ENCODE results near the gene SKIC2. TPM values are rescaled to one million over a fixed set of nuclear protein-coding genes. Genes with fewer than 3 reads are reported as not detected.
A peak's percentile ranks its signal among the peaks of the same experiment; 100 is the strongest.
"Not testable (repeated sequence)": the region's sequence is repeated elsewhere in the genome, so short reads cannot be mapped to it uniquely, and the experiment has no call there.

The SKIC2 gene
- total and polyA plus RNA-seq, 4 donors, result 28.1 to 78.0 (median 61.6) TPM

DNA sequence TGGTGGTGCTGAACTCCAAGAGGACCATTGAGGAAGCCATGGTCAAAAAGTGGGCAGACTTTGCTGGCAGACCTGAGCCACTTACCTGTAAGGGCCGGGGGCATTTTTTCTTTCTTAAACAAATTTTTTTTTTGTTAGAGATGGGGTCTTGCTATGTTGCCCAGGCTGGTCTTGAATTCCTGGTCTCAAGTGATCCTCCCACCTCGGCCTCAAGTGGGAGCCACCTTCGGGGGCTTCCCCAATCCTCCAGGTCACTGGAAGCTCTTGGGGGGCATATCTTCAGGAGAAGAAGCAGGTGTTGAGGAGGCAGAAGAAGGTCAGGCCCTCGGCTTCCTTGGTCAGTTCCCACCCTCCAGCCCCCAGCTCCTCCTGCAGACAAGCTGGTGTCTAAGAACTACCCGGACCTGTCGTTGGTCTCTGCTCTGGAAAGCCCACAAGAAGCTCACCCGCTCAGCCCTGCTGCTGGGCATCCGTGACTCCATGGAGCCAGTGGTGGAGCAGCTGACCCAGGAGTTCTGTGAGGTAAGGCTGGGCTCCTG lies 47.1 kb downstream of the SKIC2 start:
- 77 to 78% methylated on average over 8 of the region's 8 CpGs for WGBS, 2 donors
- not testable (repeated sequence) for H3K4me1 ChIP-seq (ENCODE audit: control insufficient read depth in 5 of 5, insufficient read depth in 5 of 5, low read length in 5 of 5); DNase-seq; ATAC-seq (ENCODE audit: insufficient read depth, low FRiP score); H3K9ac ChIP-seq (ENCODE audit: insufficient read depth in 1 of 2, low read length in 2 of 2); H3K9me3 ChIP-seq (ENCODE audit: control insufficient read depth in 4 of 4, insufficient read depth in 3 of 4, low read length in 3 of 4); H3K36me3 ChIP-seq (ENCODE audit: control insufficient read depth in 4 of 4, insufficient read depth in 4 of 4, low read length in 4 of 4); H3K27me3 ChIP-seq (ENCODE audit: control insufficient read depth in 3 of 3, insufficient read depth in 3 of 3, low read length in 2 of 3); H3K27ac ChIP-seq (ENCODE audit: low read depth in 1 of 2, low read length in 1 of 2); H3K4me3 ChIP-seq

DNA sequence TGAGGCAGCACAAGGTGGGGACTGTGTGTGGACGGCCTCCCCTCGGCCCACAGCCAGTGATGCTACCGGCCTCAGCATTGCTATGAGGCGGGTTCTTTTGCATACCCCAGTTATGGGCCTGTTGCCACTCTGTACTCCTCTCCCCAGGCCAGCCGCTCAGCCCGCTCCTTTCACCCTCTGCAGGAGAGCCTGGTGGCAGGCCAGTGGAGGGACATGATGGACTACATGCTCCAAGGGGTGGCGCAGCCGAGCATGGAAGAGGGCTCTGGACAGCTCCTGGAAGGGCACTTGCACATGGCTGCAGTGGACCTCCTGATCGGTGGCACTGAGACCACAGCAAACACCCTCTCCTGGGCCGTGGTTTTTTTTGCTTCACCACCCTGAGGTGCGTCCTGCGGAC lies 48.1 kb downstream of the SKIC2 start:
- not testable (repeated sequence) for H3K9ac ChIP-seq (ENCODE audit: insufficient read depth in 1 of 2, low read length in 2 of 2); DNase-seq; ATAC-seq (ENCODE audit: insufficient read depth, low FRiP score); H3K4me1 ChIP-seq (ENCODE audit: control insufficient read depth in 5 of 5, insufficient read depth in 5 of 5, low read length in 5 of 5); H3K9me3 ChIP-seq (ENCODE audit: control insufficient read depth in 4 of 4, insufficient read depth in 3 of 4, low read length in 3 of 4); H3K36me3 ChIP-seq (ENCODE audit: control insufficient read depth in 4 of 4, insufficient read depth in 4 of 4, low read length in 4 of 4); H3K27ac ChIP-seq (ENCODE audit: low read depth in 1 of 2, low read length in 1 of 2); H3K27me3 ChIP-seq (ENCODE audit: control insufficient read depth in 3 of 3, insufficient read depth in 3 of 3, low read length in 2 of 3); H3K4me3 ChIP-seq
- 85 to 88% methylated on average over 10 to 12 of the region's 12 CpGs for WGBS, 2 donors

DNA sequence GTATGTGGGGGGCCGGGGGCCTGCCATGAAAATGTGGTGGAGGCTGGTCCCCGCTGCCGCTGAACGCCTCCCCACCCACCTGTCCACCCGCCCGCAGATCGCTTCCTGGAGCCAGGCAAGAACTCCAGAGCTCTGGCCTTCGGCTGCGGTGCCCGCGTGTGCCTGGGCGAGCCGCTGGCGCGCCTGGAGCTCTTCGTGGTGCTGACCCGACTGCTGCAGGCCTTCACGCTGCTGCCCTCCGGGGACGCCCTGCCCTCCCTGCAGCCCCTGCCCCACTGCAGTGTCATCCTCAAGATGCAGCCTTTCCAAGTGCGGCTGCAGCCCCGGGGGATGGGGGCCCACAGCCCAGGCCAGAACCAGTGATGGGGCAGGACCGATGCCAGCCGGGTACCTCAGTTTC lies 49.1 kb downstream of the SKIC2 start:
- H3K27me3 ChIP-seq (ENCODE audit: control insufficient read depth in 3 of 3, insufficient read depth in 3 of 3, low read length in 2 of 3); H3K4me1 ChIP-seq (ENCODE audit: control insufficient read depth in 5 of 5, insufficient read depth in 5 of 5, low read length in 5 of 5); H3K27ac ChIP-seq (ENCODE audit: low read depth in 1 of 2, low read length in 1 of 2); H3K9me3 ChIP-seq (ENCODE audit: control insufficient read depth in 4 of 4, insufficient read depth in 3 of 4, low read length in 3 of 4); H3K36me3 ChIP-seq (ENCODE audit: control insufficient read depth in 4 of 4, insufficient read depth in 4 of 4, low read length in 4 of 4); H3K9ac ChIP-seq (ENCODE audit: insufficient read depth in 1 of 2, low read length in 2 of 2); DNase-seq; ATAC-seq (ENCODE audit: insufficient read depth, low FRiP score); H3K4me3 ChIP-seq: not testable (repeated sequence)
- WGBS, 2 donors, result no CpG with 5 or more reads among the region's 24 CpGs

GRCh38 chr6:32008616-32009015 lies 49.6 kb downstream of the SKIC2 start:
- not testable (repeated sequence) for H3K4me3 ChIP-seq; H3K9me3 ChIP-seq (ENCODE audit: control insufficient read depth in 4 of 4, insufficient read depth in 3 of 4, low read length in 3 of 4); H3K27ac ChIP-seq (ENCODE audit: low read depth in 1 of 2, low read length in 1 of 2); H3K36me3 ChIP-seq (ENCODE audit: control insufficient read depth in 4 of 4, insufficient read depth in 4 of 4, low read length in 4 of 4); H3K27me3 ChIP-seq (ENCODE audit: control insufficient read depth in 3 of 3, insufficient read depth in 3 of 3, low read length in 2 of 3); H3K9ac ChIP-seq (ENCODE audit: insufficient read depth in 1 of 2, low read length in 2 of 2); H3K4me1 ChIP-seq (ENCODE audit: control insufficient read depth in 5 of 5, insufficient read depth in 5 of 5, low read length in 5 of 5); ATAC-seq (ENCODE audit: insufficient read depth, low FRiP score)
- WGBS, 2 donors, result 30 to 37% methylated on average over 6 of the region's 12 CpGs
- peak in 1 of 3 donors; percentile 16 for DNase-seq

GRCh38 chr6:32009537-32009936 lies 50.6 kb downstream of the SKIC2 start:
- ATAC-seq (ENCODE audit: insufficient read depth, low FRiP score); H3K9ac ChIP-seq (ENCODE audit: insufficient read depth in 1 of 2, low read length in 2 of 2); H3K27ac ChIP-seq (ENCODE audit: low read depth in 1 of 2, low read length in 1 of 2); H3K36me3 ChIP-seq (ENCODE audit: control insufficient read depth in 4 of 4, insufficient read depth in 4 of 4, low read length in 4 of 4); H3K4me3 ChIP-seq; H3K9me3 ChIP-seq (ENCODE audit: control insufficient read depth in 4 of 4, insufficient read depth in 3 of 4, low read length in 3 of 4); H3K27me3 ChIP-seq (ENCODE audit: control insufficient read depth in 3 of 3, insufficient read depth in 3 of 3, low read length in 2 of 3); DNase-seq; H3K4me1 ChIP-seq (ENCODE audit: control insufficient read depth in 5 of 5, insufficient read depth in 5 of 5, low read length in 5 of 5): not testable (repeated sequence)
- WGBS, 2 donors, result 66 to 90% methylated on average over 2 to 5 of the region's 12 CpGs

DNA sequence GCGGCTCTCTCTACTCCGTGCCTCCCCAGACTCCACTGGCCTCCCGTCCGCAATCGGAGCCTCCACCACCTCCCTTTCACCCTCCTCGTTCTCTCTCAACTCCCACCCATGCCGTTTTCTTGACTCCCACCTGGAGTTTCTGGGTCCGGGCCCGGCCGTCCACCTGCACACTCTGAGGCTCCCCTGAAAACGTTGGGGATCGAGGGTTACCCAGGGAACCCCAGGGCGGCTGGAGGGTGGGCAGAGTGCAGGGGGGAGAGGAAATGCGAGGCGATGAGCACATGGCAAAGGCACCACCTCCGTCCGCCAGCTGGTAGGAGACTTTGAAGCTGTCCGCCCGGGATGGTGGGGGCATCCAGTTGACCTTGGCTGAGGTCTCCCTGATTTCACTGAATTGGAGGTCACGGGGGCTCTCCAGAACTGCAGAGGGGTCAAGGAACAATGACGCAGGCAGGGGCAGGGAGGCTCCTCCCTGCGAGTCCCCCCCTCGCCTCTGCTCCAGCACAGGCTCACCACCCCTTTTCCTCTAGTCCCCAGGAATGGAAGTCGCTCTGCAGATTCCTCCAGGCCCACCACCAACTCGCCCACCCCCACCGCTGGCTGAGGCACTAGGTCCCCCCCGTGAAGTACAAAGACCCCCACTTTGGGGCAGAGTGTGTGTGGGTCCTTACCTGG lies 52.0 kb downstream of the SKIC2 start:
- WGBS, 2 donors, result 82% methylated on average over 14 to 20 of the region's 27 CpGs
- ATAC-seq (ENCODE audit: insufficient read depth, low FRiP score); H3K9ac ChIP-seq (ENCODE audit: insufficient read depth in 1 of 2, low read length in 2 of 2); DNase-seq; H3K9me3 ChIP-seq (ENCODE audit: control insufficient read depth in 4 of 4, insufficient read depth in 3 of 4, low read length in 3 of 4); H3K36me3 ChIP-seq (ENCODE audit: control insufficient read depth in 4 of 4, insufficient read depth in 4 of 4, low read length in 4 of 4); H3K27me3 ChIP-seq (ENCODE audit: control insufficient read depth in 3 of 3, insufficient read depth in 3 of 3, low read length in 2 of 3); H3K4me1 ChIP-seq (ENCODE audit: control insufficient read depth in 5 of 5, insufficient read depth in 5 of 5, low read length in 5 of 5); H3K27ac ChIP-seq (ENCODE audit: low read depth in 1 of 2, low read length in 1 of 2); H3K4me3 ChIP-seq: not testable (repeated sequence)

DNA sequence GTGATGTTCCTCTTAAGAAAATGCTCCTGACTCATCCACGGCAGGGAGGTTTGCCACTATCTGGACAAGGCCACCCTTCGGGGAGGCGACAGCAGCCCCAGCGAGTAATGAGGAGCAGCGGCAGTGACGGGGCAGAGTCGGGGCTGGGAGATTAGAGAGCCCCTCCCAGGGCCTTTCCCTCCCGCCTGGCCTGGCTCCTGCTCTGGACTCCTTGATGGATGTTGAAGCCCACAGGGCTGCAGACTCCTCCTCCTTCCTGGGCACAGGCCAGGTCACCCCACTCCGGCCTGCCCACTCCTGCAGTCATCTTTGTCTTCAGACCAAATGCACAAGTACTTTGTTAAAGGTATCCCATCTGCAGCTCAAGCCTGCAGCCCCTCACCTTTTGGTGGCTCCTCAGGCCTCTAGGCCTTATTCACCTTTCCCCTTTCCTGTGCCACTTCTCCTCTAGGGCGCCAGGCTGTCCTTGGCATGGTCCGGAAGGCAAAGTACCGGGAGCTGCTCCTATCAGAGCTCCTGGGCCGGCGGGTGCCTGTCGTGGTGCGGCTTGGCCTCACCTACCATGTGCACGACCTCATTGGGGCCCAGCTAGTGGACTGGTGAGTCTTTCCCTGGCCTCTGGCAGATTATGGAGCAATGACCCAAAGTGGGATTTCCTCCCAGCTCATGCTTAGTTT lies 54.1 kb downstream of the SKIC2 start:
- H3K4me1 ChIP-seq (ENCODE audit: control insufficient read depth in 5 of 5, insufficient read depth in 5 of 5, low read length in 5 of 5); ATAC-seq (ENCODE audit: insufficient read depth, low FRiP score); H3K27ac ChIP-seq (ENCODE audit: low read depth in 1 of 2, low read length in 1 of 2); H3K27me3 ChIP-seq (ENCODE audit: control insufficient read depth in 3 of 3, insufficient read depth in 3 of 3, low read length in 2 of 3); H3K9me3 ChIP-seq (ENCODE audit: control insufficient read depth in 4 of 4, insufficient read depth in 3 of 4, low read length in 3 of 4); H3K36me3 ChIP-seq (ENCODE audit: control insufficient read depth in 4 of 4, insufficient read depth in 4 of 4, low read length in 4 of 4); H3K4me3 ChIP-seq; H3K9ac ChIP-seq (ENCODE audit: insufficient read depth in 1 of 2, low read length in 2 of 2): not testable (repeated sequence)
- peak in 2 of 3 donors; percentile 16 to 22 for DNase-seq
- WGBS, 2 donors, result 86 to 96% methylated on average over 8 to 17 of the region's 17 CpGs

GRCh38 chr6:32013738-32014137 lies 54.8 kb downstream of the SKIC2 start:
- not testable (repeated sequence) for H3K36me3 ChIP-seq (ENCODE audit: control insufficient read depth in 4 of 4, insufficient read depth in 4 of 4, low read length in 4 of 4); H3K27me3 ChIP-seq (ENCODE audit: control insufficient read depth in 3 of 3, insufficient read depth in 3 of 3, low read length in 2 of 3); H3K4me3 ChIP-seq; H3K9ac ChIP-seq (ENCODE audit: insufficient read depth in 1 of 2, low read length in 2 of 2); DNase-seq; H3K9me3 ChIP-seq (ENCODE audit: control insufficient read depth in 4 of 4, insufficient read depth in 3 of 4, low read length in 3 of 4); H3K27ac ChIP-seq (ENCODE audit: low read depth in 1 of 2, low read length in 1 of 2); ATAC-seq (ENCODE audit: insufficient read depth, low FRiP score); H3K4me1 ChIP-seq (ENCODE audit: control insufficient read depth in 5 of 5, insufficient read depth in 5 of 5, low read length in 5 of 5)
- no CpG with 5 or more reads among the region's 5 CpGs for WGBS, 2 donors
